GM12878 (cell line): ENCODE results near the gene YDJC. TPM values are rescaled to one million over a fixed set of nuclear protein-coding genes. Genes with fewer than 3 reads are reported as not detected.

Experiments used
- ATAC-seq: fragments of 200-7000 bp; cut with Tn5 transposase; 3 replicates; pipeline ENCODE4 v1.9.1; 2020; ENCODE audit warnings: mild to moderate bottlenecking, moderate library complexity
- BruUV-seq: library from RNA; stranded (reverse); fragments of 400-500 nt; replicated peaks from 2 replicates; lab custom pipeline; 2021; lab: Mats Ljungman, UMichigan
- CTCF ChIA-PET: fragments of 300-600 bp; sonication (Branson Sonifier 250); formaldehyde crosslinking; extraction: SDS; loops from one replicate; lab custom pipeline; 2021; ENCODE audit warnings: inconsistent platforms; lab: Yijun Ruan, JAX
- POLR2A ChIA-PET: fragments of 350-600 bp; formaldehyde crosslinking; extraction: SDS; loops from one replicate; lab custom pipeline; 2021; ENCODE audit warnings: inconsistent platforms; lab: Charles Lee
- RAD21 ChIA-PET: fragments of 300-600 bp; sonication (Branson Sonifier 250); formaldehyde crosslinking; loops from one replicate; lab custom pipeline; 2023; ENCODE audit warnings: antibody characterized with exemption; ENCODE audit not compliant: unreplicated experiment; lab: Charles Lee
- SMC1A ChIA-PET: fragments of 300-600 bp; sonication (Branson Sonifier 250); formaldehyde crosslinking; loops from one replicate; lab custom pipeline; 2023; ENCODE audit not compliant: unreplicated experiment, uncharacterized antibody; lab: Charles Lee
- DNase-seq: peaks from one replicate; pipeline ENCODE4 v3.0.0-alpha.2; 2011; ENCODE audit warnings: low read depth, low spot score
- FAIRE-seq: peaks from 3 replicates; lab custom pipeline; 2011; peaks lifted over from hg19 to GRCh38; lab: Jason Lieb, UNC
- H2AFZ ChIP-seq: 2 replicates; pipeline ENCODE4 v1.6.0; 2011; ENCODE audit warnings: low read depth, low read length, control low read depth; ENCODE audit not compliant: control insufficient read depth
- H3K27ac ChIP-seq: 2 replicates; pipeline ENCODE4 v1.5.1; 2011; ENCODE audit warnings: control low read depth; ENCODE audit not compliant: control insufficient read depth, insufficient read depth
- H3K27me3 ChIP-seq, 2 experiments: replicated peaks in 1 of 2; 2 replicates each; pipeline versions ENCODE4 v1.6.0 to v1.6.1; 2011; ENCODE audit warnings: low read length in 1 of 2; ENCODE audit not compliant: control insufficient read depth in 2 of 2, insufficient read depth in 2 of 2
- H3K36me3 ChIP-seq, 2 experiments: 2 replicates each; pipeline ENCODE4 v1.5.1; 2011; ENCODE audit warnings: low read length in 1 of 2; ENCODE audit not compliant: control insufficient read depth in 2 of 2, insufficient read depth in 2 of 2
- H3K4me1 ChIP-seq: 2 replicates; pipeline ENCODE4 v1.6.1; 2011; ENCODE audit warnings: mild to moderate bottlenecking, low read length, moderate library complexity, mixed read lengths; ENCODE audit not compliant: control insufficient read depth, insufficient read depth
- H3K4me2 ChIP-seq: 2 replicates; pipeline ENCODE4 v1.6.0; 2011; ENCODE audit warnings: control low read depth; ENCODE audit not compliant: control insufficient read depth, insufficient read depth
- H3K4me3 ChIP-seq: fragments of 200-600 bp; sonication (generic); 2 replicates; pipeline ENCODE4 v1.5.1; 2016
- H3K79me2 ChIP-seq: 2 replicates; pipeline ENCODE4 v1.6.0; 2011; ENCODE audit warnings: low read length; ENCODE audit not compliant: control insufficient read depth, insufficient read depth
- H3K9ac ChIP-seq: 2 replicates; pipeline ENCODE4 v1.8.0; 2011; ENCODE audit warnings: low read length, control low read depth, mixed read lengths; ENCODE audit not compliant: control insufficient read depth, insufficient read depth
- H3K9me3 ChIP-seq: replicated peaks from 3 replicates; pipeline ENCODE4 v1.5.1; 2011; ENCODE audit warnings: mild to moderate bottlenecking, low read length; ENCODE audit not compliant: control insufficient read depth, insufficient read depth
- H4K20me1 ChIP-seq: 2 replicates; pipeline ENCODE4 v1.6.0; 2011; ENCODE audit not compliant: control insufficient read depth, insufficient read depth
- PAX5 ChIP-seq: IDR thresholded peaks from 2 replicates; pipeline ENCODE4 v1.6.1; 2011; ENCODE audit warnings: low read depth, low read length, borderline replicate concordance
- POLR2A ChIP-seq: IDR thresholded peaks from 2 replicates; pipeline ENCODE4 v1.6.1; 2011; ENCODE audit warnings: low read depth, mild to moderate bottlenecking, low read length
- RAD51 ChIP-seq: fragments of 450-650 bp; IDR thresholded peaks from 2 replicates; pipeline ENCODE4 v1.6.1; 2016; ENCODE audit warnings: moderate library complexity, mild to moderate bottlenecking, inconsistent platforms
- RBBP5 ChIP-seq: fragments of 200-600 bp; sonication (generic); conservative IDR thresholded peaks from 2 replicates; pipeline ENCODE4 v1.6.1; 2016
- STAT3 ChIP-seq: IDR thresholded peaks from 2 replicates; pipeline ENCODE4 v1.6.1; 2011; ENCODE audit warnings: low read depth, low read length, improper control_type of control experiment
- YBX1 ChIP-seq: fragments of 450-650 bp; IDR thresholded peaks from 2 replicates; pipeline ENCODE4 v1.6.1; 2016; ENCODE audit warnings: antibody characterized with exemption
- ZNF274 ChIP-seq: IDR thresholded peaks from one replicate; pipeline ENCODE4 v1.8.0; 2011; ENCODE audit not compliant: insufficient read length, insufficient read depth
- WGBS: methylation state at CpG from one replicate; pipeline ENCODE4 v1.1.6; 2016; ENCODE audit warnings: low lambda C conversion rate; ENCODE audit not compliant: insufficient replicate concordance, insufficient coverage; ENCODE audit errors: missing lambda C conversion rate; 5-methylcytosine and 5-hydroxymethylcytosine counted together
- in situ Hi-C: fragments of 300-500 bp; cut with MboI; formaldehyde crosslinking; loops from 9 replicates; pipeline ENCODE4 v1.14.3; 2018; ENCODE audit warnings: mixed read lengths
- intact Hi-C: fragments of 100-400 bp; cut with micrococcal nuclease; formaldehyde crosslinking; loops from one replicate; pipeline ENCODE4 v1.14.2; 2022; ENCODE audit not compliant: unreplicated experiment
- polyA plus RNA-seq, 11 experiments: library from polyadenylated mRNA; depleted of rRNA in 4 of 11; unstranded in 6 of 11; stranded (reverse) in 5 of 11; fragments of >200 nt; fragmentation: Nextera tagmentation in 4 of 11; fragmentation: Illumina TruSeq in 1 of 11; extraction: Ambion mirVana in 4 of 11; extraction: Trizol in 1 of 11; gene quantifications; 1 replicate in 1 of 11; 2 replicates in 10 of 11; pipeline versions ENCODE4 v1.2.1 to v1.2.3, GENCODE V29; 2011 to 2016; ENCODE audit warnings: inconsistent platforms in 2 of 11, missing spikeins in 2 of 11, low read depth in 1 of 11
- total RNA-seq, 4 experiments: library from RNA; depleted of rRNA in 3 of 4; stranded (reverse); fragments of >200 nt in 3 of 4; fragmentation: Illumina TruSeq in 1 of 4; extraction: Trizol in 1 of 4; gene quantifications; 2 replicates each; pipeline versions ENCODE4 v1.2.1 to v1.2.3, GENCODE V29; 2013 to 2021
- TF ChIP-seq, protein P1 (sequence below): fragments of 450-650 bp; formaldehyde crosslinking; IDR thresholded peaks from 2 replicates; pipeline ENCODE4 v1.5.0; 2022; ENCODE audit warnings: mild to moderate bottlenecking, missing genetic modification characterization
- TF ChIP-seq, protein P2 (sequence below): fragments of 450-650 bp; IDR thresholded peaks from 2 replicates; pipeline ENCODE4 v1.6.1; 2017; ENCODE audit warnings: mild to moderate bottlenecking

The YDJC gene
- total and polyA plus RNA-seq, 10 of the 15 experiments (the other 5 are each of a cell fraction or from before 2014, with no cell fraction given), result 1.00 to 77.6 (median 38.4) TPM

DNA sequence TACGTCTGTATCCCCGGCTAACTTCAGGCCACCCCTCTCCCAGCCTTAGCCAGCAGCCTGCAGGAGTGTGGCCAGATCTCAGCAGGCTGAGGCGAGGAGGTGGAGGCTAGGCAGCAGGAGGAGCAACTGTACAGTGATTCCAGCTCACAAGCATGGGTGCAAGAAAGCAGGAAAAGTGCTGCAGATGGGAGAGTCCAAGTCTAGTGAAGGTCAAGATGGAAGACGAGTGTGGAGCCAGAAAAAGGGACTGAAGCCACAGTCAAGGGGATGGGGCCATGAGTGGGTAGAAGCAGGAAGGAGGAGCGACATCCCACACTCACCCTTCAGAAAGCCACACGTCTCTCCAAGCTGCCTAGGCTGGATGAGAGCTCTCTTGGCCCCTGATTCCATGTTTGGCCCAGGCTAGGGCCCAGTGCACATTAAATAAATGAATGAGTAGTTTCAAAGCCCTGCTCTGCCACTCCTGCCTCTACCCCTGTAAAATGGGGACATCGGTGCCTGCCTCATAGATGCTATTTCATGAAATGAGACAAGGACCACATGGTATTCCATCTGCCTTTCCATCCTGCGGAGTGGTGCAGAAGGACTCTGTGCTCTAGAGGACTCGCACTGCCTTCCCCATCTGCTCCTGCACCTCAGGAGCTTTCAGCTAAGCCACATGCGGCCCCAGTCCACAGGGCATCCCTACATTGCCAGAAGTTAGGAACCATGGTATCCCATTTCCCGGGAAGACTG lies 2.9 kb downstream of the YDJC start:
- FAIRE-seq (no peak), ATAC-seq (no peak)
- 69% methylated on average over 11 of the region's 11 CpGs for WGBS
- no TSS peak for BruUV-seq
- in situ Hi-C loops, result no loop called here
- TF ChIP-seq POLR2A (peak; percentile 70), YBX1 (no peak), STAT3 (no peak)
- TF ChIP-seq, all 136 proteins: peak for 1
- Histone ChIP-seq H3K4me3 (no peak overlapping the region), H3K79me2 (peaks cover 27% of the 10 kb centered on the region), H4K20me1 (peaks cover 7% of the 10 kb centered on the region), H3K36me3 (peaks cover 11 to 17% of the 10 kb centered on the region in 2 experiments; a peak in 3 of 4 replicates), H3K4me2 (0 out of 2 replicates have a peak overlapping the region, but pooled peaks have one; percentile 7), H3K27ac (no peak overlapping the region), H3K4me1 (peaks cover 10% of the 10 kb centered on the region; the same call in 1 of the 2 replicates), H3K27me3 (no peaks in the 10 kb centered on the region), H2AFZ (no peak overlapping the region), H3K9me3 (no peaks in the 10 kb centered on the region), H3K9ac (no peak overlapping the region)
- ChIA-PET RAD21 (interaction anchor here (3.4 kb wide), 1 partner anchor 19 kb away, joined by 19 read pairs; no protein-coding TSS in a partner anchor), POLR2A (no interaction called here), SMC1A (no interaction called here), CTCF (interaction anchor here (0.7 to 5.9 kb wide), 4 partner anchors 10 to 20 kb away, joined by 3 to 106 read pairs (median 10); partner anchors contain the start of gene SDF2L1)
- no peak for DNase-seq
- intact Hi-C loops, result no loop called here

- CTCF ChIA-PET, result interaction anchor here (0.5 to 3.7 kb wide), 4 partner anchors 10 to 324 kb away, joined by 3 to 14 read pairs (median 4); partner anchors contain the start of gene SDF2L1
- POLR2A ChIA-PET, result no interaction called here
- H3K4me3 ChIP-seq, result no peak overlapping the region
- intact Hi-C loops (no loop called here), in situ Hi-C loops (no loop called here)
- peaks cover 10% of the 10 kb centered on the region; the same call in 1 of the 2 replicates for H3K4me1 ChIP-seq
- H3K27me3 ChIP-seq, result no peaks in the 10 kb centered on the region
- no TSS peak for BruUV-seq
- no peak for ATAC-seq
- SMC1A ChIA-PET, result no interaction called here
- H3K27ac ChIP-seq, result no peak overlapping the region
- no peak overlapping the region for H2AFZ ChIP-seq
- peaks cover 7% of the 10 kb centered on the region for H4K20me1 ChIP-seq
- H3K36me3 ChIP-seq, result peaks cover 11 to 17% of the 10 kb centered on the region in 2 experiments; a peak in 3 of 4 replicates
- DNase-seq, result no peak
- H3K9ac ChIP-seq, result no peak overlapping the region
- H3K9me3 ChIP-seq, result no peaks in the 10 kb centered on the region
- no peak for FAIRE-seq
- RAD21 ChIA-PET, result interaction anchor here (3.4 kb wide), 1 partner anchor 20 kb away, joined by 19 read pairs; no protein-coding TSS in a partner anchor
- no peak overlapping the region for H3K4me2 ChIP-seq
- WGBS, result 72% methylated on average over 3 of the region's 4 CpGs
- peaks cover 27% of the 10 kb centered on the region for H3K79me2 ChIP-seq
- TF ChIP-seq ZNF274 (no peak), PAX5 (no peak), RBBP5 (no peak), RAD51 (no peak), YBX1 (no peak)
- TF ChIP-seq, protein P1, sequence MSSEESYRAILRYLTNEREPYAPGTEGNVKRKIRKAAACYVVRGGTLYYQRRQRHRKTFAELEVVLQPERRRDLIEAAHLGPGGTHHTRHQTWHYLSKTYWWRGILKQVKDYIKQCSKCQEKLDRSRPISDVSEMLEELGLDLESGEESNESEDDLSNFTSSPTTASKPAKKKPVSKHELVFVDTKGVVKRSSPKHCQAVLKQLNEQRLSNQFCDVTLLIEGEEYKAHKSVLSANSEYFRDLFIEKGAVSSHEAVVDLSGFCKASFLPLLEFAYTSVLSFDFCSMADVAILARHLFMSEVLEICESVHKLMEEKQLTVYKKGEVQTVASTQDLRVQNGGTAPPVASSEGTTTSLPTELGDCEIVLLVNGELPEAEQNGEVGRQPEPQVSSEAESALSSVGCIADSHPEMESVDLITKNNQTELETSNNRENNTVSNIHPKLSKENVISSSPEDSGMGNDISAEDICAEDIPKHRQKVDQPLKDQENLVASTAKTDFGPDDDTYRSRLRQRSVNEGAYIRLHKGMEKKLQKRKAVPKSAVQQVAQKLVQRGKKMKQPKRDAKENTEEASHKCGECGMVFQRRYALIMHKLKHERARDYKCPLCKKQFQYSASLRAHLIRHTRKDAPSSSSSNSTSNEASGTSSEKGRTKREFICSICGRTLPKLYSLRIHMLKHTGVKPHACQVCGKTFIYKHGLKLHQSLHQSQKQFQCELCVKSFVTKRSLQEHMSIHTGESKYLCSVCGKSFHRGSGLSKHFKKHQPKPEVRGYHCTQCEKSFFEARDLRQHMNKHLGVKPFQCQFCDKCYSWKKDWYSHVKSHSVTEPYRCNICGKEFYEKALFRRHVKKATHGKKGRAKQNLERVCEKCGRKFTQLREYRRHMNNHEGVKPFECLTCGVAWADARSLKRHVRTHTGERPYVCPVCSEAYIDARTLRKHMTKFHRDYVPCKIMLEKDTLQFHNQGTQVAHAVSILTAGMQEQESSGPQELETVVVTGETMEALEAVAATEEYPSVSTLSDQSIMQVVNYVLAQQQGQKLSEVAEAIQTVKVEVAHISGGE (CRISPR knock-in tag), result no peak
- TF ChIP-seq, protein P2, sequence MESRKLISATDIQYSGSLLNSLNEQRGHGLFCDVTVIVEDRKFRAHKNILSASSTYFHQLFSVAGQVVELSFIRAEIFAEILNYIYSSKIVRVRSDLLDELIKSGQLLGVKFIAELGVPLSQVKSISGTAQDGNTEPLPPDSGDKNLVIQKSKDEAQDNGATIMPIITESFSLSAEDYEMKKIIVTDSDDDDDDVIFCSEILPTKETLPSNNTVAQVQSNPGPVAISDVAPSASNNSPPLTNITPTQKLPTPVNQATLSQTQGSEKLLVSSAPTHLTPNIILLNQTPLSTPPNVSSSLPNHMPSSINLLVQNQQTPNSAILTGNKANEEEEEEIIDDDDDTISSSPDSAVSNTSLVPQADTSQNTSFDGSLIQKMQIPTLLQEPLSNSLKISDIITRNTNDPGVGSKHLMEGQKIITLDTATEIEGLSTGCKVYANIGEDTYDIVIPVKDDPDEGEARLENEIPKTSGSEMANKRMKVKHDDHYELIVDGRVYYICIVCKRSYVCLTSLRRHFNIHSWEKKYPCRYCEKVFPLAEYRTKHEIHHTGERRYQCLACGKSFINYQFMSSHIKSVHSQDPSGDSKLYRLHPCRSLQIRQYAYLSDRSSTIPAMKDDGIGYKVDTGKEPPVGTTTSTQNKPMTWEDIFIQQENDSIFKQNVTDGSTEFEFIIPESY, result no peak
These were observed 3.6 kb downstream of the YDJC start for GRCh38 chr22:21626073-21626734.
